T-helper 22 cell (primary cell): Measurements from ENCODE around the gene MSH5.
"Not testable (repeated sequence)": the region's sequence is repeated elsewhere in the genome, so short reads cannot be mapped to it uniquely, and the experiment has no call there.

ENCODE experiments used
- DNase-seq: peaks from one replicate; pipeline ENCODE4 v3.0.0-alpha.2; 2020; ENCODE audit warnings: low read depth

The MSH5 gene

GRCh38 chr6:31778999-31779885, 39.4 kb downstream of the MSH5 start:
- DNase-seq: no peak

- no peak for DNase-seq
Measured at GRCh38 chr6:31779908-31780307, 40.1 kb downstream of the MSH5 start.

GRCh38 chr6:31780507-31781243, 40.9 kb downstream of the MSH5 start:
- DNase-seq: no peak

GRCh38 chr6:31781244-31782125, 41.7 kb downstream of the MSH5 start:
- DNase-seq: no peak

GRCh38 chr6:31782126-31782855, 42.5 kb downstream of the MSH5 start:
- no peak for DNase-seq

GRCh38 chr6:31784098-31784925, 44.5 kb downstream of the MSH5 start:
- no peak for DNase-seq

GRCh38 chr6:31785475-31785874, 45.7 kb downstream of the MSH5 start:
- no peak for DNase-seq

GRCh38 chr6:31791324-31792089, 51.7 kb downstream of the MSH5 start:
- no peak for DNase-seq

- DNase-seq: no peak
Measured at GRCh38 chr6:31792090-31792374, 52.2 kb downstream of the MSH5 start.

- no peak for DNase-seq
Measured at GRCh38 chr6:31792761-31793171, 53.0 kb downstream of the MSH5 start.

GRCh38 chr6:31793927-31794245, 54.1 kb downstream of the MSH5 start:
- DNase-seq: not testable (repeated sequence)

- DNase-seq: no peak
Measured at GRCh38 chr6:31794294-31794865, 54.6 kb downstream of the MSH5 start.

- no peak for DNase-seq
Measured at GRCh38 chr6:31794866-31795615, 55.2 kb downstream of the MSH5 start.

- peak; percentile 68 for DNase-seq
Measured at GRCh38 chr6:31795616-31796298, 56.0 kb downstream of the MSH5 start, which contains the start of gene VARS1. Gene VARS1, minus strand, starts transcription at chr6:31795752. Its CDS starts 535 bp downstream, at chr6:31795217.

GRCh38 chr6:31796993-31797385, 57.2 kb downstream of the MSH5 start:
- no peak for DNase-seq

GRCh38 chr6:31797588-31797987, 57.8 kb downstream of the MSH5 start:
- DNase-seq: no peak

- DNase-seq: no peak
Measured at GRCh38 chr6:31799781-31800180, 60.0 kb downstream of the MSH5 start.
